Endothelial cell of umbilical vein (primary cell): ENCODE results near the gene CD83. TPM values are rescaled to one million over a fixed set of nuclear protein-coding genes. Genes with fewer than 3 reads are reported as not detected.

Source experiments
- BruUV-seq: library from RNA; stranded (reverse); fragments of 400-500 nt; replicated peaks from 2 replicates; lab custom pipeline; 2021; lab: Mats Ljungman, UMichigan
- CTCF ChIA-PET: fragments of 300-600, 350-600 bp; sonication (Branson Sonifier 250); formaldehyde crosslinking; loops from one replicate; lab custom pipeline; 2021; ENCODE audit warnings: antibody characterized with exemption, inconsistent platforms; lab: Charles Lee
- POLR2A ChIA-PET: fragments of 300-600, 350-600 bp; sonication (Branson Sonifier 250); formaldehyde crosslinking; loops from one replicate; lab custom pipeline; 2021; ENCODE audit warnings: antibody characterized with exemption, inconsistent platforms; lab: Charles Lee
- DNase-seq: peaks from one replicate; pipeline ENCODE4 v3.0.0-alpha.2; 2011; ENCODE audit warnings: low read depth, low spot score
- FAIRE-seq: peaks from 2 replicates; lab custom pipeline; 2011; peaks lifted over from hg19 to GRCh38; lab: Jason Lieb, UNC
- H2AFZ ChIP-seq: 2 replicates; pipeline ENCODE4 v1.6.0; 2012; ENCODE audit warnings: low read depth, low read length, control low read depth, inconsistent platforms
- H3K27ac ChIP-seq: 2 replicates; pipeline ENCODE4 v1.5.1; 2011; ENCODE audit warnings: low read depth, mild to moderate bottlenecking, control low read depth, low read length, moderate library complexity; ENCODE audit not compliant: insufficient read depth
- H3K27me3 ChIP-seq, 2 experiments: 2 replicates each; pipeline versions ENCODE4 v1.6.0 to v1.6.1; 2011; ENCODE audit warnings: low read length in 2 of 2, mixed read lengths in 1 of 2; ENCODE audit not compliant: control insufficient read depth in 2 of 2, insufficient read depth in 2 of 2
- H3K36me3 ChIP-seq, 2 experiments: 2 replicates in 1 of 2; 3 replicates in 1 of 2; pipeline ENCODE4 v1.5.1; 2011; ENCODE audit warnings: low read length in 2 of 2, mild to moderate bottlenecking in 1 of 2, moderate library complexity in 1 of 2; ENCODE audit not compliant: control insufficient read depth in 2 of 2, insufficient read depth in 2 of 2; ENCODE audit errors: extremely low read depth in 1 of 2
- H3K4me1 ChIP-seq: 3 replicates; pipeline ENCODE4 v1.5.1; 2011; ENCODE audit warnings: mild to moderate bottlenecking, low read length; ENCODE audit not compliant: control insufficient read depth, insufficient read depth; ENCODE audit errors: extremely low read depth
- H3K4me2 ChIP-seq: 2 replicates; pipeline ENCODE4 v1.6.1; 2011; ENCODE audit warnings: low read length, control low read depth, mixed read lengths; ENCODE audit not compliant: insufficient read depth
- H3K4me3 ChIP-seq, 3 experiments: fragments of 200-600 bp in 1 of 3; sonication (generic), shearing (Covaris generic) in 1 of 3; replicated peaks in 1 of 3; 2 replicates each; pipeline ENCODE4 v1.5.1; 2011 to 2016; ENCODE audit warnings: control low read depth in 3 of 3, low read length in 3 of 3, mild to moderate bottlenecking in 2 of 3, inconsistent platforms in 1 of 3, low read depth in 1 of 3, moderate library complexity in 1 of 3; ENCODE audit not compliant: insufficient read depth in 1 of 3
- H3K79me2 ChIP-seq: 2 replicates; pipeline ENCODE4 v1.6.0; 2012; ENCODE audit warnings: low read length, inconsistent platforms; ENCODE audit not compliant: control insufficient read depth, insufficient read depth
- H3K9ac ChIP-seq: replicated peaks from 2 replicates; pipeline ENCODE3; 2011; ENCODE audit warnings: low read length, control low read depth; ENCODE audit not compliant: insufficient read depth; ENCODE audit errors: extremely low read depth
- H3K9me1 ChIP-seq: replicated peaks from 3 replicates; pipeline ENCODE4 v1.6.0; 2011; ENCODE audit warnings: mild to moderate bottlenecking, low read length; ENCODE audit not compliant: control insufficient read depth, insufficient read depth; ENCODE audit errors: extremely low read depth
- H3K9me3 ChIP-seq: replicated peaks from 2 replicates; pipeline ENCODE4 v1.5.1; 2012; ENCODE audit warnings: low read length, inconsistent platforms; ENCODE audit not compliant: control insufficient read depth, insufficient read depth
- H4K20me1 ChIP-seq: replicated peaks from 2 replicates; pipeline ENCODE3; 2011; ENCODE audit warnings: mild to moderate bottlenecking, low read length; ENCODE audit not compliant: control insufficient read depth, insufficient read depth; ENCODE audit errors: extremely low read depth
- CTCF ChIP-seq, 2 donors: IDR thresholded peaks; 1 replicate in 1 of 2; 2 replicates in 1 of 2; pipeline ENCODE4 v1.5.1; 2011; ENCODE audit warnings: low read length in 2 of 2, mild to moderate bottlenecking in 2 of 2, moderate library complexity in 2 of 2, control low read depth in 1 of 2, inconsistent platforms in 1 of 2, low read depth in 1 of 2; ENCODE audit not compliant: insufficient read depth in 1 of 2; ENCODE audit errors: extremely low read depth in 1 of 2
- EZH2 ChIP-seq: IDR thresholded peaks from 2 replicates; pipeline ENCODE4 v1.6.1; 2012; ENCODE audit warnings: borderline replicate concordance, low read depth, mild to moderate bottlenecking, moderate library complexity, low read length, inconsistent platforms; ENCODE audit not compliant: severe bottlenecking
- FOS ChIP-seq: IDR thresholded peaks from 2 replicates; pipeline ENCODE4 v1.6.1; 2011; ENCODE audit warnings: mild to moderate bottlenecking, low read length, moderate library complexity, borderline replicate concordance; ENCODE audit not compliant: insufficient read depth
- GATA2 ChIP-seq: IDR thresholded peaks from 2 replicates; pipeline ENCODE4 v1.7.0; 2011; ENCODE audit warnings: low read depth, mild to moderate bottlenecking, moderate library complexity, mixed read lengths, low read length; ENCODE audit not compliant: insufficient read length, insufficient read depth
- JUN ChIP-seq: IDR thresholded peaks from 2 replicates; pipeline ENCODE4 v1.6.1; 2011; ENCODE audit warnings: borderline replicate concordance, low read depth; ENCODE audit not compliant: insufficient read length, insufficient read depth
- MAX ChIP-seq: IDR thresholded peaks from 2 replicates; pipeline ENCODE4 v1.6.1; 2011; ENCODE audit not compliant: insufficient read depth, insufficient read length
- MYC ChIP-seq: IDR thresholded peaks from one replicate; pipeline ENCODE4 v1.6.1; 2011; ENCODE audit warnings: mild to moderate bottlenecking, low read depth, low read length
- POLR2A ChIP-seq: IDR thresholded peaks from 2 replicates; pipeline ENCODE4 v1.6.1; 2012; ENCODE audit warnings: low read depth, mild to moderate bottlenecking, control low read depth, low read length
- POLR2AphosphoS5 ChIP-seq: IDR thresholded peaks from 2 replicates; pipeline ENCODE4 v1.6.1; 2012; ENCODE audit warnings: low read depth, mild to moderate bottlenecking, control low read depth, low read length, moderate library complexity; ENCODE audit not compliant: insufficient read depth
- dilution Hi-C: fragments of 300-500 bp; cut with MboI; formaldehyde crosslinking; loops from one replicate; pipeline ENCODE4 v1.15.0; 2019; ENCODE audit warnings: low sequenced_read_pairs; ENCODE audit not compliant: extremely low pct_ligation_motif_present
- intact Hi-C: fragments of 100-400 bp; cut with micrococcal nuclease; formaldehyde crosslinking; loops from one replicate; pipeline ENCODE4 v1.10.0; 2022
- polyA plus RNA-seq, 4 experiments: library from polyadenylated mRNA; depleted of rRNA in 3 of 4; stranded (reverse) in 3 of 4; unstranded in 1 of 4; fragments of >200 nt; gene quantifications; 2 replicates each; pipeline versions ENCODE4 v1.2.1 to v1.2.3, GENCODE V29; 2011 to 2012; ENCODE audit warnings: missing spikeins in 1 of 4
- total RNA-seq: library from RNA; stranded (reverse); gene quantifications from 2 replicates; pipeline ENCODE4 v1.2.3, GENCODE V29; 2021

The CD83 gene
- total and polyA plus RNA-seq, 2 donors (not counting 3 experiments of a cell fraction or from before 2014, with no cell fraction given) = 0.40 to 0.46 TPM

GRCh38 chr6:14148471-14148870 lies 30.9 kb downstream of the CD83 start:
- TF ChIP-seq FOS (no peak), MYC (no peak), POLR2AphosphoS5 (no peak), CTCF (IDR thresholded peaks at IDR 0.05; ENCODE audit: extremely low read depth in 1 of 2, insufficient read depth in 1 of 2, low read depth in 1 of 2, low read length in 2 of 2) (no peak), JUN (no peak), EZH2 (no peak), POLR2A (no peak), GATA2 (no peak), MAX (no peak)
- DNase-seq (no peak), FAIRE-seq (no peak)
- intact Hi-C loops = loop anchor here (10.0 kb wide), 1 partner anchor 104 kb away; no protein-coding TSS in a partner anchor
- Histone ChIP-seq H3K4me3 (no peak overlapping the region), H3K9me1 (no peaks in the 10 kb centered on the region), H3K4me1 (no peaks in the 10 kb centered on the region), H3K9ac (no peak overlapping the region), H4K20me1 (no peaks in the 10 kb centered on the region), H3K36me3 (no peaks in the 10 kb centered on the region), H3K27ac (no peak overlapping the region), H2AFZ (no peak overlapping the region), H3K9me3 (no peaks in the 10 kb centered on the region), H3K27me3 (no peaks in the 10 kb centered on the region), H3K4me2 (no peak overlapping the region), H3K79me2 (no peaks in the 10 kb centered on the region)
- POLR2A ChIA-PET = no interaction called here
- CTCF ChIA-PET = interaction anchor here (1.4 to 2.7 kb wide), 2 partner anchors 19 to 240 kb away, joined by 3 to 15 read pairs; no protein-coding TSS in a partner anchor
- no TSS peak for BruUV-seq
- dilution Hi-C loops = no loop called here
